ENCODE results near the gene COA5. TPM values are rescaled to one million over a fixed set of nuclear protein-coding genes. Genes with fewer than 3 reads are reported as not detected.

Gene COA5
- total and polyA plus RNA-seq, 7 donors = 22.5 to 58.5 (median 33.2) TPM

GRCh38 chr2:98579926-98580325 lies 28.4 kb downstream of the COA5 start:
- no peaks in the 10 kb centered on the region for H3K27me3 ChIP-seq (ENCODE audit: insufficient read depth in 3 of 3, low read length in 2 of 3)
- no peak overlapping the region for H3K4me3 ChIP-seq
- peaks cover 4 to 70% of the 10 kb centered on the region in 2 donors for H3K36me3 ChIP-seq (ENCODE audit: insufficient read depth in 1 of 2, low read depth in 1 of 2)
- TF ChIP-seq CTCF (IDR thresholded peaks at IDR 0.05) = no peak
- H3K27ac ChIP-seq = no peak overlapping the region
- no peaks in the 10 kb centered on the region for H3K9me3 ChIP-seq
- no peaks in the 10 kb centered on the region for H3K4me1 ChIP-seq
- DNase-seq (peak in 1 of 2 donors; percentile 26), ATAC-seq (no peak)
- WGBS, 3 donors = 81 to 85% (median 85%) methylated on average over 7 of the region's 7 CpGs
- intact Hi-C loops (cut with DNase I) = no loop called here

GRCh38 chr2:98578231-98578630 lies 30.1 kb downstream of the COA5 start:
- Histone ChIP-seq H3K4me1 (no peaks in the 10 kb centered on the region), H3K4me3 (no peak overlapping the region), H3K27me3 (ENCODE audit: insufficient read depth in 3 of 3, low read length in 2 of 3) (no peaks in the 10 kb centered on the region), H3K27ac (no peak overlapping the region), H3K9me3 (no peaks in the 10 kb centered on the region), H3K36me3 (ENCODE audit: insufficient read depth in 1 of 2, low read depth in 1 of 2) (peaks cover 4 to 78% of the 10 kb centered on the region in 2 donors)
- WGBS, 3 donors = 88 to 91% (median 91%) methylated on average over 9 of the region's 9 CpGs
- intact Hi-C loops (cut with DNase I) = no loop called here
- no peak for ATAC-seq
- no peak for TF ChIP-seq CTCF (IDR thresholded peaks at IDR 0.05)
- peak in 1 of 2 donors; percentile 31 for DNase-seq

- H3K27me3 ChIP-seq (ENCODE audit: insufficient read depth in 3 of 3, low read length in 2 of 3) = no peaks in the 10 kb centered on the region
- 70 to 75% (median 71%) methylated on average over 10 of the region's 10 CpGs for WGBS, 3 donors
- ATAC-seq = no peak
- DNase-seq = no peak
- no peak for TF ChIP-seq CTCF (IDR thresholded peaks at IDR 0.05)
- no peak overlapping the region for H3K27ac ChIP-seq
- intact Hi-C loops (cut with DNase I) = no loop called here
- no peaks in the 10 kb centered on the region for H3K9me3 ChIP-seq
- H3K4me3 ChIP-seq = no peak overlapping the region
- peaks cover 6 to 79% of the 10 kb centered on the region in 2 donors for H3K36me3 ChIP-seq (ENCODE audit: insufficient read depth in 1 of 2, low read depth in 1 of 2)
- H3K4me1 ChIP-seq = no peaks in the 10 kb centered on the region
Observed at GRCh38 chr2:98577313-98577712, 31.0 kb downstream of the COA5 start.

GRCh38 chr2:98576666-98577312 lies 31.5 kb downstream of the COA5 start:
- Histone ChIP-seq H3K27me3 (ENCODE audit: insufficient read depth in 3 of 3, low read length in 2 of 3) (no peaks in the 10 kb centered on the region), H3K27ac (no peak overlapping the region), H3K4me1 (no peaks in the 10 kb centered on the region), H3K36me3 (ENCODE audit: insufficient read depth in 1 of 2, low read depth in 1 of 2) (peaks cover 6 to 79% of the 10 kb centered on the region in 2 donors), H3K9me3 (no peaks in the 10 kb centered on the region), H3K4me3 (no peak overlapping the region)
- no peak for DNase-seq
- no peak for ATAC-seq
- WGBS, 3 donors = 90 to 93% (median 91%) methylated on average over 22 of the region's 22 CpGs
- intact Hi-C loops (cut with DNase I) = no loop called here
- no peak for TF ChIP-seq CTCF (IDR thresholded peaks at IDR 0.05)

GRCh38 chr2:98573426-98573825 lies 34.9 kb downstream of the COA5 start:
- DNase-seq (peak in 1 of 2 donors; percentile 22), ATAC-seq (no peak)
- intact Hi-C loops (cut with DNase I) = no loop called here
- no peaks in the 10 kb centered on the region for H3K4me1 ChIP-seq
- no peaks in the 10 kb centered on the region for H3K27me3 ChIP-seq (ENCODE audit: insufficient read depth in 3 of 3, low read length in 2 of 3)
- H3K4me3 ChIP-seq = no peak overlapping the region
- WGBS, 3 donors = 95 to 96% (median 95%) methylated on average over 13 of the region's 13 CpGs
- H3K9me3 ChIP-seq = no peaks in the 10 kb centered on the region
- TF ChIP-seq CTCF (IDR thresholded peaks at IDR 0.05) = no peak
- H3K36me3 ChIP-seq (ENCODE audit: insufficient read depth in 1 of 2, low read depth in 1 of 2) = peaks cover 6 to 87% of the 10 kb centered on the region in 2 donors
- H3K27ac ChIP-seq = no peak overlapping the region

Measured in psoas muscle (tissue), 8 donors.